PC-9 (cell line): ENCODE measurements around the gene ETV1. TPM values are rescaled to one million over a fixed set of nuclear protein-coding genes. Genes with fewer than 3 reads are reported as not detected.

Experiments
- BruUV-seq: library from RNA; stranded (reverse); fragments of 400-500 nt; replicated peaks from 2 replicates; lab custom pipeline; 2021; lab: Mats Ljungman, UMichigan
- CTCF ChIA-PET: fragments of 300-600 bp; sonication (Branson Sonifier 250); formaldehyde crosslinking; loops from one replicate; lab custom pipeline; 2022; ENCODE audit warnings: antibody characterized with exemption; lab: Charles Lee
- POLR2A ChIA-PET: fragments of 300-600 bp; sonication (Branson Sonifier 250); formaldehyde crosslinking; loops from one replicate; lab custom pipeline; 2022; ENCODE audit warnings: antibody characterized with exemption; ENCODE audit not compliant: unreplicated experiment; lab: Charles Lee
- DNase-seq, 2 experiments: peaks; one replicate each; pipeline versions ENCODE4 v3.0.0 to v3.0.0-alpha.2; 2015 to 2022; ENCODE audit warnings: mixed read lengths in 1 of 2
- H2AFZ ChIP-seq: fragments of 200-600 bp; sonication (generic); 2 replicates; pipeline ENCODE4 v1.8.1; 2017; ENCODE audit warnings: antibody characterized with exemption
- H3F3A ChIP-seq: fragments of 200-600 bp; sonication (generic); 2 replicates; pipeline ENCODE4 v1.8.1; 2017; ENCODE audit warnings: antibody characterized with exemption, mild to moderate bottlenecking, low read depth; ENCODE audit not compliant: insufficient read depth
- H3K27ac ChIP-seq: fragments of 200-600 bp; sonication (generic); 2 replicates; pipeline ENCODE4 v1.6.1; 2016; ENCODE audit warnings: mixed run types
- H3K27me3 ChIP-seq: fragments of 200-600 bp; sonication (generic); 2 replicates; pipeline ENCODE4 v1.6.1; 2016; ENCODE audit warnings: low read depth, mixed run types; ENCODE audit not compliant: insufficient read depth
- H3K36me3 ChIP-seq: fragments of 200-600 bp; sonication (generic); 2 replicates; pipeline ENCODE4 v1.6.1; 2016; ENCODE audit warnings: low read depth, mixed run types
- H3K4me1 ChIP-seq: fragments of 200-600 bp; sonication (generic); replicated peaks from 2 replicates; pipeline ENCODE4 v1.6.1; 2016; ENCODE audit warnings: mixed run types; ENCODE audit not compliant: insufficient read depth
- H3K4me2 ChIP-seq: fragments of 200-600 bp; sonication (generic); 2 replicates; pipeline ENCODE4 v1.6.1; 2017; ENCODE audit warnings: mixed run types
- H3K4me3 ChIP-seq: fragments of 200-600 bp; sonication (generic); 2 replicates; pipeline ENCODE4 v1.6.1; 2016; ENCODE audit warnings: mixed run types
- H3K79me2 ChIP-seq: fragments of 200-600 bp; sonication (generic); 2 replicates; pipeline ENCODE4 v1.6.1; 2017; ENCODE audit warnings: low read depth, mixed run types
- H3K9me2 ChIP-seq: fragments of 200-600 bp; sonication (generic); 2 replicates; pipeline ENCODE4 v1.8.1; 2017; ENCODE audit warnings: mild to moderate bottlenecking; ENCODE audit not compliant: insufficient read depth
- H3K9me3 ChIP-seq: fragments of 200-600 bp; sonication (generic); 2 replicates; pipeline ENCODE4 v1.8.1; 2016; ENCODE audit warnings: low read depth; ENCODE audit not compliant: insufficient read depth
- H4K20me1 ChIP-seq: fragments of 200-600 bp; sonication (generic); 2 replicates; pipeline ENCODE4 v1.8.1; 2017; ENCODE audit not compliant: insufficient read depth
- CTCF ChIP-seq: fragments of 200-600 bp; sonication (generic); conservative IDR thresholded peaks from 2 replicates; pipeline ENCODE4 v1.6.1; 2017; ENCODE audit warnings: mixed run types, antibody characterized with exemption, mild to moderate bottlenecking, moderate library complexity
- EZH2 ChIP-seq: fragments of 200-600 bp; sonication (generic); IDR thresholded peaks from 2 replicates; pipeline ENCODE4 v1.8.0; 2017; ENCODE audit warnings: antibody characterized with exemption, low read depth
- intact Hi-C: fragments of 100-400 bp; cut with micrococcal nuclease; formaldehyde crosslinking; loops from one replicate; pipeline ENCODE4 v1.10.0; 2022; ENCODE audit not compliant: unreplicated experiment
- total RNA-seq: library from RNA; stranded (reverse); gene quantifications from 2 replicates; pipeline ENCODE4 v1.2.3, GENCODE V29; 2021

The ETV1 gene
- total RNA-seq, 1 experiment from 2014 or later, result 9.0 TPM

- DNase-seq, result no peak
- no peaks in the 10 kb centered on the region for H4K20me1 ChIP-seq
- peaks cover 20% of the 10 kb centered on the region for H3K4me1 ChIP-seq
- H3K79me2 ChIP-seq, result no peaks in the 10 kb centered on the region
- H3K27ac ChIP-seq, result no peak overlapping the region
- H3K4me2 ChIP-seq, result peak overlapping the region; percentile 95
- H3F3A ChIP-seq, result peaks cover 7% of the 10 kb centered on the region; the same call in 1 of the 2 replicates
- H3K9me2 ChIP-seq, result no peaks in the 10 kb centered on the region
- H3K36me3 ChIP-seq, result no peaks in the 10 kb centered on the region
- BruUV-seq, result no TSS peak
- H2AFZ ChIP-seq, result no peak overlapping the region
- H3K9me3 ChIP-seq, result no peaks in the 10 kb centered on the region
- intact Hi-C loops, result loop anchor here (10.0 kb wide), 1 partner anchor 133 kb away; no protein-coding TSS in a partner anchor
- ChIA-PET CTCF (no interaction called here), POLR2A (no interaction called here)
- TF ChIP-seq EZH2 (no peak), CTCF (no peak)
- peak overlapping the region; percentile 59; the same call in 1 of the 2 replicates for H3K4me3 ChIP-seq
- H3K27me3 ChIP-seq, result no peaks in the 10 kb centered on the region
Measured at GRCh38 chr7:13988065-13988464, 1.4 kb downstream of the ETV1 start.

GRCh38 chr7:13987395-13987794, 2.1 kb downstream of the ETV1 start:
- peak overlapping the region; percentile 95 for H3K4me2 ChIP-seq
- no peaks in the 10 kb centered on the region for H3K79me2 ChIP-seq
- peaks cover 20% of the 10 kb centered on the region for H3K4me1 ChIP-seq
- H3K27ac ChIP-seq, result no peak overlapping the region
- no TSS peak for BruUV-seq
- H3F3A ChIP-seq, result peaks cover 7% of the 10 kb centered on the region; the same call in 1 of the 2 replicates
- no peaks in the 10 kb centered on the region for H3K9me3 ChIP-seq
- no peaks in the 10 kb centered on the region for H3K36me3 ChIP-seq
- no peak overlapping the region for H2AFZ ChIP-seq
- no peaks in the 10 kb centered on the region for H3K27me3 ChIP-seq
- H3K9me2 ChIP-seq, result no peaks in the 10 kb centered on the region
- CTCF ChIA-PET, result no interaction called here
- TF ChIP-seq CTCF, result no peak
- TF ChIP-seq EZH2, result no peak
- POLR2A ChIA-PET, result no interaction called here
- H4K20me1 ChIP-seq, result no peaks in the 10 kb centered on the region
- intact Hi-C loops, result loop anchor here (10.0 kb wide), 1 partner anchor 133 kb away; no protein-coding TSS in a partner anchor
- no peak overlapping the region for H3K4me3 ChIP-seq
- DNase-seq, result no peak

GRCh38 chr7:13986208-13986607, 3.3 kb downstream of the ETV1 start:
- H3K27me3 ChIP-seq, result no peaks in the 10 kb centered on the region
- intact Hi-C loops, result loop anchor here (10.0 kb wide), 1 partner anchor 131 kb away; no protein-coding TSS in a partner anchor
- no peaks in the 10 kb centered on the region for H3K36me3 ChIP-seq
- TF ChIP-seq EZH2 (no peak), CTCF (no peak)
- DNase-seq, result no peak
- H3K9me3 ChIP-seq, result no peaks in the 10 kb centered on the region; the same call in 1 of the 2 replicates
- ChIA-PET POLR2A (no interaction called here), CTCF (no interaction called here)
- H3K27ac ChIP-seq, result no peak overlapping the region
- H3K4me1 ChIP-seq, result peaks cover 19% of the 10 kb centered on the region
- H2AFZ ChIP-seq, result no peak overlapping the region
- no peaks in the 10 kb centered on the region for H3K79me2 ChIP-seq
- no peaks in the 10 kb centered on the region for H3K9me2 ChIP-seq
- no peak overlapping the region for H3K4me3 ChIP-seq
- no peaks in the 10 kb centered on the region for H4K20me1 ChIP-seq
- BruUV-seq, result no TSS peak
- H3K4me2 ChIP-seq, result no peak overlapping the region
- H3F3A ChIP-seq, result peaks cover 7% of the 10 kb centered on the region; the same call in 1 of the 2 replicates
